Activated CD4-positive, alpha-beta T cell treated with anti-CD3 and anti-CD28 coated beads, Interleukin-2, amount 10 ng/mL, durations not matched to agents 7 days and 5 days (primary cell): ENCODE results near the gene SLC17A4. TPM values are rescaled to one million over a fixed set of nuclear protein-coding genes. Genes with fewer than 3 reads are reported as not detected.

Experiments used
- CTCF ChIA-PET: fragments of 350-600 bp; sonication (Branson Sonifier 250); formaldehyde crosslinking; loops from one replicate; lab custom pipeline; 2021; ENCODE audit warnings: antibody characterized with exemption; lab: Charles Lee
- POLR2A ChIA-PET: fragments of 350-600 bp; sonication (Branson Sonifier 250); formaldehyde crosslinking; loops from one replicate; lab custom pipeline; 2021; ENCODE audit warnings: antibody characterized with exemption; lab: Charles Lee
- DNase-seq: peaks from one replicate; pipeline ENCODE4 v3.0.0-alpha.2; 2020
- H3K27ac Mint-ChIP-seq: one replicate; pipeline ENCODE4 v1.8.0; 2021; ENCODE audit warnings: mild to moderate bottlenecking, moderate library complexity, mixed read lengths
- H3K27me3 Mint-ChIP-seq: one replicate; pipeline ENCODE4 v1.8.0; 2021; ENCODE audit warnings: mixed read lengths
- H3K36me3 Mint-ChIP-seq: one replicate; pipeline ENCODE4 v1.8.0; 2021; ENCODE audit warnings: low read depth, mixed read lengths
- H3K4me1 Mint-ChIP-seq: one replicate; pipeline ENCODE4 v1.8.0; 2021; ENCODE audit warnings: mixed read lengths
- H3K4me3 Mint-ChIP-seq: one replicate; pipeline ENCODE4 v1.8.0; 2021; ENCODE audit warnings: mild to moderate bottlenecking, moderate library complexity, mixed read lengths
- H3K9me3 Mint-ChIP-seq: one replicate; pipeline ENCODE4 v1.8.0; 2021; ENCODE audit warnings: mixed read lengths
- total RNA-seq, 2 experiments: library from RNA; stranded (reverse); gene quantifications; one replicate each; pipeline ENCODE4 v1.2.3, GENCODE V29; 2021

SLC17A4 gene
- total RNA-seq: not detected

DNA sequence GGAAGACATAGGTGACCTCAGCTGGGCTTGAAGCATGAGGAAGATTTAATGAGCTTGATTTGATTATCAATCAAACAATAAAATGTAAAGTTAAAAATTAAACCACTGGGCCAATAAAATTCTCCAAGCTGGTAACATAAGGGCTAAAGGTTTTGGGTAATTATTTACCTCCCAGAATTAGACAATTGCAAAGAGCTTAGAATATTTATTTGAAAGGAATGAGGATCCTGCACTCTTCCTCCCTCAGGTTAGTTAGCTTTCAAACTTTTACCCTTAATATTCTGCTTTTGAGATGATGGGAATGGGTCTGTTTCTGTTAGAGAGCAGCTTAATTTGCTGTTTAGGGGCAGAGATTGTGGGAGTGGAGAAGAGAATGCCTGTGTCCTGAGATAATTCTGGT lies at the start of gene SLC17A4:
TSS of gene SLC17A4 (plus strand) at position 208 of the 400 bp plus-strand sequence. CDS start 7,221 bp downstream, outside the sequence.
- no peaks in the 10 kb centered on the region for H3K36me3 Mint-ChIP-seq
- CTCF ChIA-PET: no interaction called here
- POLR2A ChIA-PET: no interaction called here
- H3K27ac Mint-ChIP-seq: no peak within 1 kb of the TSS
- peaks cover 29% of the 10 kb centered on the region for H3K27me3 Mint-ChIP-seq
- no peaks in the 10 kb centered on the region for H3K4me1 Mint-ChIP-seq
- no peak for DNase-seq
- H3K9me3 Mint-ChIP-seq: no peaks in the 10 kb centered on the region
- H3K4me3 Mint-ChIP-seq: no peak within 1 kb of the TSS

DNA sequence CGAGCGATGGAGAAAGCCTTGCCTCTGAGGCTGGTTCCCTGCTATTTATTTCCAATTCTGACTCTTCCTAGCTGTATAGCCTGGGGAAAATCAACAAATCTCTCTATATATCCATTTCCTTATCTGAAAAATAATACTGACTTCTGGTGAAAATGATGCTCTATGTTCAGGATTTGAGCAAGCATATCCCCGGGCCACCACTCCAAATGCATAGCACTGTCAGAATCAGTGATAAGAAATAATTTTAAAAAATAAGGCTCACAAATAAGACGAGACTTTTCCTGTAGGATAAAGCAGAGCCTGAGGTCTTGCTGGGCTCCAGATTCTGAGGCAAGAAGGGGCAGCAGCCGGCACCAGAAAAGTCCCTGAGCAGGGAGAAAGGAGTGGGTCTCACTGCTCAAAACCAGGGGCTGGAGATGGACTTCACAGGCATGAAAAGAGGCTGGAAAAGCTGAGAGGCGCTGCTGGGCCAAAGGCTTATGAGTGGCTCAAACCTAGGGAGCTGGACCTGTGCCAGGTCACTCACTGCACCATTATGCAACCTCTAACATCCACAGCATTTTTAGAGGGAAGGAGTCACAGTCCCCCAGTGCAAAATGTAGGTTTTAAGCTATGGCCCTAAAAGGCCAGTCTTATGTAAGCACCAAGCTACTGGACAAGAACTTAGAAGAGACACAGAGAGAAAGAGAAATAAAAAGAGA lies 48.1 kb upstream of the SLC17A4 start:
- H3K36me3 Mint-ChIP-seq: no peaks in the 10 kb centered on the region
- H3K27me3 Mint-ChIP-seq: peaks cover 21% of the 10 kb centered on the region
- no peaks in the 10 kb centered on the region for H3K9me3 Mint-ChIP-seq
- H3K27ac Mint-ChIP-seq: no peak overlapping the region
- no peak for DNase-seq
- H3K4me3 Mint-ChIP-seq: no peak overlapping the region
- no peaks in the 10 kb centered on the region for H3K4me1 Mint-ChIP-seq
- CTCF ChIA-PET: no interaction called here
- POLR2A ChIA-PET: no interaction called here

GRCh38 chr6:25709761-25710160 lies 44.8 kb upstream of the SLC17A4 start:
- POLR2A ChIA-PET: no interaction called here
- no peak overlapping the region for H3K4me3 Mint-ChIP-seq
- H3K27me3 Mint-ChIP-seq: peaks cover 12% of the 10 kb centered on the region
- no peak for DNase-seq
- no peaks in the 10 kb centered on the region for H3K4me1 Mint-ChIP-seq
- no peak overlapping the region for H3K27ac Mint-ChIP-seq
- CTCF ChIA-PET: no interaction called here
- H3K36me3 Mint-ChIP-seq: no peaks in the 10 kb centered on the region
- H3K9me3 Mint-ChIP-seq: no peaks in the 10 kb centered on the region

- Mint-ChIP-seq H3K36me3 (no peaks in the 10 kb centered on the region), H3K9me3 (no peaks in the 10 kb centered on the region), H3K4me3 (no peak overlapping the region), H3K27me3 (peaks cover 10% of the 10 kb centered on the region), H3K4me1 (no peaks in the 10 kb centered on the region), H3K27ac (no peak overlapping the region)
- ChIA-PET POLR2A (no interaction called here), CTCF (no interaction called here)
- DNase-seq: no peak
Measured at GRCh38 chr6:25710287-25710686, 44.3 kb upstream of the SLC17A4 start.

DNA sequence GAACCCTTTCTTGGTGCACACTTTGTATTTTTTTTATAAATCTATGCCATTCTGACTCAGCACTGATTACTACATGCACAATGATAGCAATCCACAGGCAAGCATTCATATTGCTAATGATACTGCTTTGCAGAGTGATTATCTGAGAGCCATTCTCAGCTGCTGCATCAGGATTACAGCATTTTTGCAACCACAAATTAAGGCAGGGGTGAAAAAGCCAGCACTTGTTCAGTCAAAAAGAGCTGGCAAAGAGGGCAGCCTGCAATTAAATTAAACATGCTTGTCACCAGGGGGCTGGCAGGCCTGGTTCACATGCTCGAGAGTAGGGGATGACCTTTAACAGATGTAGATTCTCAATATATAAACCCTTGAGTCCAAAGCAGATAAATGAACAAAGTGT lies 40.7 kb upstream of the SLC17A4 start:
- Mint-ChIP-seq H3K9me3 (no peaks in the 10 kb centered on the region), H3K4me3 (no peak overlapping the region), H3K27ac (no peak overlapping the region), H3K27me3 (peaks cover 1% of the 10 kb centered on the region), H3K36me3 (no peaks in the 10 kb centered on the region), H3K4me1 (no peaks in the 10 kb centered on the region)
- no peak for DNase-seq
- ChIA-PET POLR2A (no interaction called here), CTCF (no interaction called here)

- ChIA-PET CTCF (no interaction called here), POLR2A (no interaction called here)
- H3K36me3 Mint-ChIP-seq: no peaks in the 10 kb centered on the region
- H3K27me3 Mint-ChIP-seq: peaks cover 1% of the 10 kb centered on the region
- DNase-seq: no peak
- H3K9me3 Mint-ChIP-seq: no peaks in the 10 kb centered on the region
- H3K27ac Mint-ChIP-seq: no peak overlapping the region
- no peaks in the 10 kb centered on the region for H3K4me1 Mint-ChIP-seq
- H3K4me3 Mint-ChIP-seq: no peak overlapping the region
Measured at GRCh38 chr6:25714765-25715164, 39.8 kb upstream of the SLC17A4 start.

- ChIA-PET POLR2A (no interaction called here), CTCF (no interaction called here)
- Mint-ChIP-seq H3K36me3 (no peaks in the 10 kb centered on the region), H3K27ac (no peak overlapping the region), H3K4me1 (peaks cover 2% of the 10 kb centered on the region), H3K9me3 (no peaks in the 10 kb centered on the region), H3K27me3 (peaks cover 1% of the 10 kb centered on the region), H3K4me3 (no peak overlapping the region)
- DNase-seq: no peak
Measured at GRCh38 chr6:25715794-25716193, 38.7 kb upstream of the SLC17A4 start.

DNA sequence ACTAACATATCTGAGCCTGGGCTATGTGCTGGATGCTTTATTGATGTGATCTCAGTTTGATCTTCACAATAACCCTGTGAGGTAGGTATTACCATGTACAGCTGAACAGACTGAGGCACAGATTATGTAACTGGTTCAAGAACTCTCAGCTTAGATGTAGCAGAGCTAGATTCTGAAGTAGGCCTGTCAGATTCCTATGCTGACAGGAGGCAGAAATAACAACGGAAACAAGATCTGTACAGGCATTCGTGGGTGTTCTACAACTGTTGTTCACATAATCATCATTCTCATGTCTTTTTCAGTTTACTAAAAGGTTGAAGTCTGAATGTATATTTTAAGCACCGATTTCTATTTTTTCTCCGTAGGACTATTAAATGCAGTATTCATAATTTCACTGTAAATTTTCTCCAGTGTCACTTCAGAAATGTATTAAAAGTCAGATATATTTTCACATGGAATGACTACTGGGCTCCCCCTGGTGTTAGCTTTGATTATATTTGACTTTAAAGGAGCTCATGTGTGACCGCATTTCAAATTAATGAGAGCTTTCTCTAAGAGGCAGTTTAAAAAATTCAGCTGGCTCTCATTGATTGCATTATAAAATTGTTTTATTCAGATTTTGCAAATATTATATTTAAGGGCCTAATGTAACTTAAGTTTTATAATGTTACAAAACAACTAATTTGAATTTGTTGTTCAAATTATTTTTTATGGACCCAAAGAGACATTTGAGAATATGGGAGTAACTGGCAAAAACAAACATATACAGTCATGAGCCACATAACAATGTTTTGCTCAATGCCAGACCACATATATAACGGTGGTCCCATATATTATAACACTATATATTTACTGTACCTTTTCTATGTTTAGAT lies 36.4 kb upstream of the SLC17A4 start:
- ChIA-PET POLR2A (no interaction called here), CTCF (interaction anchor here (1.4 kb wide), 1 partner anchor 54 kb away, joined by 3 read pairs; no protein-coding TSS in a partner anchor)
- peaks cover 9% of the 10 kb centered on the region for H3K27me3 Mint-ChIP-seq
- DNase-seq: no peak
- no peak overlapping the region for H3K4me3 Mint-ChIP-seq
- H3K4me1 Mint-ChIP-seq: peaks cover 2% of the 10 kb centered on the region
- H3K36me3 Mint-ChIP-seq: no peaks in the 10 kb centered on the region
- H3K9me3 Mint-ChIP-seq: no peaks in the 10 kb centered on the region
- H3K27ac Mint-ChIP-seq: no peak overlapping the region

DNA sequence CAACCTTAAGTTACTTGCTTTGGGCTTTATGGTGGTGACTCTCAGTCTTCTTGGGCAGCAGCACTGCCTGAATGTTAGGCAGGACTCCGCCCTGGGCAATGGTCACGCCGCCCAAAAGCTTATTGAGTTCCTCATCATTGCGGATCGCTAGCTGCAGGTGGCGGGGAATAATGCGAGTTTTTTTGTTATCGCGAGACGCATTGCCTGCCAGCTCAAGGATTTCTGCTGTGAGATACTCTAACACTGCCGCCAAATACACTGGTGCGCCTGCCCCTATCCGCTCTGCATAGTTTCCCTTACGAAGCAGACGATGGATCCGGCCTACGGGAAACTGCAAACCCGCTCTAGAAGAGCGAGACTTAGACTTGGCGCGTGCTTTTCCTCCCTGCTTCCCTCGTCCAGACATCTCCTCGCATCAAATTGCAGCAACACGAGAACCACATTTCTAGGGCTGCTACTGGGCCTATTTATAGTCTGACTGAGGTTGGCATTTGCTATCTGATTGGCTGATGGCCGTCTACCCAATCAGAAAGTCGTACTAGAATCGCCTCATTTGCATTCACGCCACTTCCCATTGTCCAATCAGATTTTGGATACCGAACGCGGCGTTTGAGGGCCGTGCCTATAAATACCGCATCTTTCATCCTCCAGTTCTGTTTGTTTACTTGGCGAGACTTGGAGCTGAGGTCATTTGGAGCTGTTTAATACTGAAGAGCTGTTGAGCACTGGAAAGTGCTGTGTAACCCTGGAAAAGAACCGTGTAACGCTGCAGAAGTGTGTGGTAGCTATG lies 28.2 kb upstream of the SLC17A4 start:
- no peak for DNase-seq
- Mint-ChIP-seq H3K4me1 (no peaks in the 10 kb centered on the region), H3K9me3 (no peaks in the 10 kb centered on the region), H3K36me3 (no peaks in the 10 kb centered on the region), H3K4me3 (no peak overlapping the region), H3K27ac (no peak overlapping the region), H3K27me3 (peaks cover 31% of the 10 kb centered on the region)
- POLR2A ChIA-PET: no interaction called here
- CTCF ChIA-PET: interaction anchor here (0.8 kb wide), 1 partner anchor 143 kb away, joined by 3 read pairs; no protein-coding TSS in a partner anchor

- no peaks in the 10 kb centered on the region for H3K36me3 Mint-ChIP-seq
- no peak for DNase-seq
- H3K4me1 Mint-ChIP-seq: no peaks in the 10 kb centered on the region
- peaks cover 1% of the 10 kb centered on the region for H3K9me3 Mint-ChIP-seq
- peaks cover 35% of the 10 kb centered on the region for H3K27me3 Mint-ChIP-seq
- ChIA-PET POLR2A (no interaction called here), CTCF (interaction anchor here (0.8 kb wide), 1 partner anchor 144 kb away, joined by 3 read pairs; no protein-coding TSS in a partner anchor)
- H3K27ac Mint-ChIP-seq: no peak overlapping the region
- no peak overlapping the region for H3K4me3 Mint-ChIP-seq
Measured at GRCh38 chr6:25727028-25727427, 27.5 kb upstream of the SLC17A4 start.

GRCh38 chr6:25730907-25731306 lies 23.6 kb upstream of the SLC17A4 start:
- peaks cover 47% of the 10 kb centered on the region for H3K27me3 Mint-ChIP-seq
- H3K9me3 Mint-ChIP-seq: peaks cover 7% of the 10 kb centered on the region
- CTCF ChIA-PET: no interaction called here
- H3K4me1 Mint-ChIP-seq: no peaks in the 10 kb centered on the region
- H3K36me3 Mint-ChIP-seq: no peaks in the 10 kb centered on the region
- H3K27ac Mint-ChIP-seq: no peak overlapping the region
- no peak overlapping the region for H3K4me3 Mint-ChIP-seq
- DNase-seq: no peak
- POLR2A ChIA-PET: no interaction called here

DNA sequence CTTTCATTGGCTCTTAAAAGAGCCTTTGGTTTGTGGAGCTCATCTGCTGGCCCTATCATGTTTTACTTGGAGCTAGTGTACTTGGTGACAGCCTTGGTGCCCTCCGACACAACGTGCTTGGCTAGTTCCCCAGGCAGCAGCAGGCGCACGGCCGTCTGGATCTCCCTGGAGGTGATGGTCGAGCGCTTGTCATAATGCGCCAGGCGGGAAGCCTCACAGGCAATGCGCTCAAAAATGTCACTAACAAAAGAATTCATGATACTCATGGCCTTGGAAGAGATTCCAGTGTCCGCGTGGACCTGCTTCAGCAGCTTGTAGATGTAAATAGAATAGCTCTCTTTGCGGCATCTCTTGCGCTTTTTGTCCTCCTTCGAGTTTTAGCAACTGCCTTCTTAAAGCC lies 22.8 kb upstream of the SLC17A4 start:
- Mint-ChIP-seq H3K36me3 (no peaks in the 10 kb centered on the region), H3K27ac (no peak overlapping the region), H3K9me3 (peaks cover 11% of the 10 kb centered on the region), H3K4me1 (no peaks in the 10 kb centered on the region), H3K4me3 (no peak overlapping the region), H3K27me3 (peaks cover 51% of the 10 kb centered on the region)
- ChIA-PET CTCF (interaction anchor here (1.3 kb wide), 1 partner anchor 11 kb away, joined by 3 read pairs; no protein-coding TSS in a partner anchor), POLR2A (no interaction called here)
- no peak for DNase-seq
